ENCODE results near the gene KIF13A.

The KIF13A gene

GRCh38 chr6:17881085-17881858 lies 106.2 kb downstream of the KIF13A start:
- no peaks in the 10 kb centered on the region for H3K79me1 ChIP-seq (ENCODE audit: low read length)
- H3K9ac ChIP-seq (ENCODE audit: low read length) = no peak overlapping the region
- no peak overlapping the region for H3K56ac ChIP-seq (ENCODE audit: low read length)
- H3K79me2 ChIP-seq (ENCODE audit: control insufficient read depth, insufficient read depth, low read length) = no peaks in the 10 kb centered on the region
- no peak overlapping the region for H4K8ac ChIP-seq (ENCODE audit: low read depth, low read length)
- H2BK5ac ChIP-seq (ENCODE audit: low read length) = no peak overlapping the region
- H4K5ac ChIP-seq (ENCODE audit: low read length) = no peak overlapping the region
- H3K27me3 ChIP-seq (ENCODE audit: insufficient read depth, low read length, poor library complexity) = no peaks in the 10 kb centered on the region
- H3K27ac ChIP-seq (ENCODE audit: low read depth, low read length) = no peak overlapping the region
- no peak overlapping the region for H2AK5ac ChIP-seq (ENCODE audit: low read length)
- H3K4me1 ChIP-seq (ENCODE audit: control insufficient read depth, low read depth, low read length) = no peaks in the 10 kb centered on the region
- no peak overlapping the region for H3K4me2 ChIP-seq (ENCODE audit: low read length)
- WGBS (ENCODE audit: extremely low coverage, insufficient coverage, low lambda C conversion rate) = no CpG with 5 or more reads among the region's 11 CpGs
- no peak overlapping the region for H3K4me3 ChIP-seq (ENCODE audit: low read length)
- H2BK120ac ChIP-seq (ENCODE audit: low read depth, low read length) = no peak overlapping the region
- H3K4ac ChIP-seq (ENCODE audit: low read depth, low read length) = no peak overlapping the region
- DNase-seq = no peak
- H3K18ac ChIP-seq (ENCODE audit: low read length) = no peak overlapping the region
- no peak overlapping the region for H2BK15ac ChIP-seq (replicated peaks; ENCODE audit: low read depth)
- H3K23ac ChIP-seq (ENCODE audit: low read length) = no peak overlapping the region
- H3K36me3 ChIP-seq (ENCODE audit: control insufficient read depth, insufficient read depth, low read length) = no peaks in the 10 kb centered on the region

DNA sequence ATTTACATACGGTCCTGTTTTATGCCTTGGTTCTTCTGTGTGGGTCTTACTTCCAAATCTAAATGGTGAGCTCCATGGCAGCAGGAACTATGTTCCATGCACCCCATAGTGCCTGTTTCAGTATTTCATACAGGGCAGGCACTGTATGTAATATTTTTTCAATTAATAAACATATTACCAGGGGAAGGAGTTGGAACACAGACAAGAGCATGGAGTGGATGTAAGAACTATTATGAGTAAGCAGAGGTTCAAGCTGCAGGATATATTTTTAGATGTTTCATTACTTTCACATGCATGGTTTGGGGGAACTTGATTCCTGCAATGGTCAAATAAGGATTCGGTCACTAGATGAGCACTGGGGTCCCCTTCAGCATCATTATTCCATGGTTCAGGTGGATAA lies 108.3 kb downstream of the KIF13A start:
- DNase-seq = no peak
- Histone ChIP-seq H3K4ac (ENCODE audit: low read depth, low read length) (no peak overlapping the region), H3K23ac (ENCODE audit: low read length) (no peak overlapping the region), H2BK15ac (replicated peaks; ENCODE audit: low read depth) (no peak overlapping the region), H3K18ac (ENCODE audit: low read length) (no peak overlapping the region), H3K36me3 (ENCODE audit: control insufficient read depth, insufficient read depth, low read length) (no peaks in the 10 kb centered on the region), H4K8ac (ENCODE audit: low read depth, low read length) (no peak overlapping the region), H3K79me1 (ENCODE audit: low read length) (no peaks in the 10 kb centered on the region), H2BK120ac (ENCODE audit: low read depth, low read length) (no peak overlapping the region), H2AK5ac (ENCODE audit: low read length) (no peak overlapping the region), H4K5ac (ENCODE audit: low read length) (no peak overlapping the region), H3K27ac (ENCODE audit: low read depth, low read length) (no peak overlapping the region), H3K79me2 (ENCODE audit: control insufficient read depth, insufficient read depth, low read length) (no peaks in the 10 kb centered on the region), H3K4me1 (ENCODE audit: control insufficient read depth, low read depth, low read length) (no peaks in the 10 kb centered on the region), H3K27me3 (ENCODE audit: insufficient read depth, low read length, poor library complexity) (no peaks in the 10 kb centered on the region), H3K4me2 (ENCODE audit: low read length) (no peak overlapping the region), H3K9ac (ENCODE audit: low read length) (no peak overlapping the region), H3K4me3 (ENCODE audit: low read length) (no peak overlapping the region), H3K56ac (ENCODE audit: low read length) (no peak overlapping the region), H2BK5ac (ENCODE audit: low read length) (no peak overlapping the region)
- WGBS (ENCODE audit: extremely low coverage, insufficient coverage, low lambda C conversion rate) = no CpG with 5 or more reads among the region's 2 CpGs

DNA sequence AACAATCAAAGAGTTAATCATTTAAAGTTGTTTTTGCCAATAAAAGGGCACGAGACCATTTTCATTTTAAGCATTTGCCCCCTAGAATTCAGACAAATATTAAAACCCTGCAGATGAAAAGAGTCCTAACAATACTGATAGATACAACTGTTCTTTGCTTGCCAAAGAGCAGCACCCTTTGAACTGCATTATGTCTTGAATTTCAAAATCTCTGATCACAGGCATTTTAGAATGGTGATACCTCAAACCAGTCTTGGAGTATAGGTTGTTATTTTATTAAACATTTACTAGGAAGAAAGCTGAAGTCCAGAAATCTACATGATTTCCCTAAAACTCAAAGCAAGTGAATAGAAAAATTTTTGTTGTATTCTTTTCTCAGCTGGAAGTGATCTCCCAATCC lies 108.7 kb downstream of the KIF13A start:
- Histone ChIP-seq H3K79me2 (ENCODE audit: control insufficient read depth, insufficient read depth, low read length) (no peaks in the 10 kb centered on the region), H3K18ac (ENCODE audit: low read length) (no peak overlapping the region), H4K8ac (ENCODE audit: low read depth, low read length) (no peak overlapping the region), H3K23ac (ENCODE audit: low read length) (no peak overlapping the region), H3K4ac (ENCODE audit: low read depth, low read length) (no peak overlapping the region), H3K4me3 (ENCODE audit: low read length) (no peak overlapping the region), H2BK120ac (ENCODE audit: low read depth, low read length) (no peak overlapping the region), H3K9ac (ENCODE audit: low read length) (no peak overlapping the region), H3K56ac (ENCODE audit: low read length) (no peak overlapping the region), H3K27me3 (ENCODE audit: insufficient read depth, low read length, poor library complexity) (no peaks in the 10 kb centered on the region), H3K27ac (ENCODE audit: low read depth, low read length) (no peak overlapping the region), H2BK5ac (ENCODE audit: low read length) (no peak overlapping the region), H2AK5ac (ENCODE audit: low read length) (no peak overlapping the region), H4K5ac (ENCODE audit: low read length) (no peak overlapping the region), H3K79me1 (ENCODE audit: low read length) (no peaks in the 10 kb centered on the region), H3K4me1 (ENCODE audit: control insufficient read depth, low read depth, low read length) (no peaks in the 10 kb centered on the region), H3K4me2 (ENCODE audit: low read length) (no peak overlapping the region), H3K36me3 (ENCODE audit: control insufficient read depth, insufficient read depth, low read length) (no peaks in the 10 kb centered on the region), H2BK15ac (replicated peaks; ENCODE audit: low read depth) (no peak overlapping the region)
- WGBS (ENCODE audit: extremely low coverage, insufficient coverage, low lambda C conversion rate) = no CpG with 5 or more reads among the region's 1 CpG
- DNase-seq = no peak

DNA sequence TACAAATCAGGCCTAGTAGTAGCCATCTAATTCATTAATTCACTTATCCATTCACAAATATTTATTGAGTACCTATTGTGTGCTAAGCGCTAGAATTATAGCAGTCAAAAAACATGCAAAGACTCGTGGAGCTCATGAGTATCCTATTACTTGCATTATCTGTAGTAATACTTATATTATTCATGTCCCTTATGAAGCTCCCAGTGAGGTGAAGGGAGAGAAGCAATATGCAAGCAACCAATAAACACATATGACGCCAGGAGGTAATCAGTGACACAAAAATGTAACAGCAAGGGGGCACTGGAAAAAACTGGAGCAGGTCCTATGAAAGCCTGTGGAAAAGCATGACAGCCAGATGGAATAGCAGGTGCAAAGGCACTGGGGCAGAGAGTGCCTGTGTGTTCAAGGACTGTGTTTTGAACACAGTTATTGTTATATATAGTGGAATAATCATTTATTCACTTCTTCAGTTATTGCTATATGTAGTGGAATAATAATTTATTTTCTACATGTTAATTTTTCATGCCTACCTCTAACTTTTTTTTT lies 109.5 kb downstream of the KIF13A start:
- Histone ChIP-seq H3K4me3 (ENCODE audit: low read length) (no peak overlapping the region), H2BK15ac (replicated peaks; ENCODE audit: low read depth) (no peak overlapping the region), H2BK5ac (ENCODE audit: low read length) (no peak overlapping the region), H2BK120ac (ENCODE audit: low read depth, low read length) (no peak overlapping the region), H3K36me3 (ENCODE audit: control insufficient read depth, insufficient read depth, low read length) (no peaks in the 10 kb centered on the region), H2AK5ac (ENCODE audit: low read length) (no peak overlapping the region), H3K4me2 (ENCODE audit: low read length) (no peak overlapping the region), H4K8ac (ENCODE audit: low read depth, low read length) (no peak overlapping the region), H3K4ac (ENCODE audit: low read depth, low read length) (no peak overlapping the region), H4K5ac (ENCODE audit: low read length) (no peak overlapping the region), H3K23ac (ENCODE audit: low read length) (no peak overlapping the region), H3K56ac (ENCODE audit: low read length) (no peak overlapping the region), H3K79me2 (ENCODE audit: control insufficient read depth, insufficient read depth, low read length) (no peaks in the 10 kb centered on the region), H3K27me3 (ENCODE audit: insufficient read depth, low read length, poor library complexity) (no peaks in the 10 kb centered on the region), H3K9ac (ENCODE audit: low read length) (no peak overlapping the region), H3K18ac (ENCODE audit: low read length) (no peak overlapping the region), H3K4me1 (ENCODE audit: control insufficient read depth, low read depth, low read length) (no peaks in the 10 kb centered on the region), H3K27ac (ENCODE audit: low read depth, low read length) (no peak overlapping the region), H3K79me1 (ENCODE audit: low read length) (no peaks in the 10 kb centered on the region)
- WGBS (ENCODE audit: extremely low coverage, insufficient coverage, low lambda C conversion rate) = no CpG with 5 or more reads among the region's 3 CpGs
- DNase-seq = no peak

DNA sequence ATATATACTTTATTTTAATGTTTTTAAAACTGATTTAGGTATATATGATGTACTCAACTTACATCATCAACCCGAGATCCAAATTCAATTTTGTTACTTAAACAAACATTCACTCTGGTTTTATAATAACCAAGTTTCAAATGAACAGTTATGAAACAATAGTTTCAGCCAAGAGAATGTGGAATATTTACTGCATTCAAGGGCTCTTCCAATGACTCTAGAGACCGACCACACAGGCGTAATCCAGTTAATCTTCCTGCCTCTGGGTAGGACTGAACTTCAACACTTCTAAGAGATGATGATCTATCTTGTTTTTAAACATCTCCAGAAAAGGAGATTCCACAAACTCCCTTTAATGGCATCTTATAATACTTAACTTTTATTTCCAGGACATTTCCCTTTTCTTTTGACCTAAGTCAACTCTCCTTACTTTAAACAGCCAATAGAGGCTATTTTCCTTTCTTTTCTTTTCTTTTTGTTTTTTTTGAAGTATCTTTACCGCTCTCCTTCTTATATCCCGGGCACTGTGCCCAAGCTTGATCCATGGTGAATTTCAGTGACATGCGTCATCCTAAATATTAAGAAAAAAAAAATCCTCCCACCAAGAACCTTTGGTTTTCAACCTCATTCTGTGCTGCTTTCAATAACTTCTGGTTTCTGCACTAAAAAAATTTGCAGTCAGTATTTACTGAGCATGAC lies 110.1 kb downstream of the KIF13A start:
- Histone ChIP-seq H3K79me1 (ENCODE audit: low read length) (no peaks in the 10 kb centered on the region), H3K4me1 (ENCODE audit: control insufficient read depth, low read depth, low read length) (no peaks in the 10 kb centered on the region), H2BK5ac (ENCODE audit: low read length) (no peak overlapping the region), H3K27me3 (ENCODE audit: insufficient read depth, low read length, poor library complexity) (no peaks in the 10 kb centered on the region), H3K4me3 (ENCODE audit: low read length) (no peak overlapping the region), H3K36me3 (ENCODE audit: control insufficient read depth, insufficient read depth, low read length) (no peaks in the 10 kb centered on the region), H3K4ac (ENCODE audit: low read depth, low read length) (no peak overlapping the region), H3K23ac (ENCODE audit: low read length) (no peak overlapping the region), H3K18ac (ENCODE audit: low read length) (no peak overlapping the region), H3K9ac (ENCODE audit: low read length) (no peak overlapping the region), H3K56ac (ENCODE audit: low read length) (no peak overlapping the region), H4K5ac (ENCODE audit: low read length) (no peak overlapping the region), H3K27ac (ENCODE audit: low read depth, low read length) (no peak overlapping the region), H4K8ac (ENCODE audit: low read depth, low read length) (no peak overlapping the region), H2BK15ac (replicated peaks; ENCODE audit: low read depth) (no peak overlapping the region), H2BK120ac (ENCODE audit: low read depth, low read length) (no peak overlapping the region), H2AK5ac (ENCODE audit: low read length) (no peak overlapping the region), H3K4me2 (ENCODE audit: low read length) (no peak overlapping the region), H3K79me2 (ENCODE audit: control insufficient read depth, insufficient read depth, low read length) (no peaks in the 10 kb centered on the region)
- no CpG with 5 or more reads among the region's 6 CpGs for WGBS (ENCODE audit: extremely low coverage, insufficient coverage, low lambda C conversion rate)
- no peak for DNase-seq
